ENCODE measurements around the gene ECD.
A peak's percentile ranks its signal among the peaks of the same experiment; 100 is the strongest.

ECD gene

GRCh38 chr10:73096449-73097304 lies 71.1 kb downstream of the ECD start, which contains the start of gene P4HA1:
TSS of gene P4HA1 (minus strand) at chr10:73096866. CDS start at chr10:73074883, 21,983 bp downstream.
- DNase-seq (ENCODE audit: low read depth in 2 of 2): peak; percentile 96

- peak in 1 of 2 experiments; percentile 38 for DNase-seq (ENCODE audit: low read depth in 2 of 2)
Observed at GRCh38 chr10:73096041-73096448, 71.8 kb downstream of the ECD start.

GRCh38 chr10:73095481-73096021 lies 72.3 kb downstream of the ECD start:
- peak; percentile 64 to 70 for DNase-seq (ENCODE audit: low read depth in 2 of 2)

- DNase-seq (ENCODE audit: low read depth in 2 of 2): no peak
Observed at GRCh38 chr10:73094986-73095480, 72.8 kb downstream of the ECD start.

- DNase-seq (ENCODE audit: low read depth in 2 of 2): no peak
Observed at GRCh38 chr10:73093922-73094850, 73.6 kb downstream of the ECD start.

GRCh38 chr10:73092830-73093229 lies 75.0 kb downstream of the ECD start:
- DNase-seq (ENCODE audit: low read depth in 2 of 2): no peak

- no peak for DNase-seq (ENCODE audit: low read depth in 2 of 2)
Observed at GRCh38 chr10:73088304-73088703, 79.5 kb downstream of the ECD start.

- DNase-seq (ENCODE audit: low read depth in 2 of 2): no peak
Observed at GRCh38 chr10:73086816-73087215, 81.0 kb downstream of the ECD start.

GRCh38 chr10:73084209-73084608 lies 83.6 kb downstream of the ECD start:
- DNase-seq (ENCODE audit: low read depth in 2 of 2): no peak
